HCT116 (cell line): ENCODE results near the gene ETFA.

Experiments
- ATF3 ChIP-seq: IDR thresholded peaks from 2 replicates; pipeline ENCODE4 v1.6.1; 2012
- CBX3 ChIP-seq: IDR thresholded peaks from 2 replicates; pipeline ENCODE4 v1.6.1; 2012; ENCODE audit warnings: low read depth
- ELF1 ChIP-seq: IDR thresholded peaks from 2 replicates; pipeline ENCODE4 v1.6.1; 2012; ENCODE audit warnings: low read depth, borderline replicate concordance
- EZH2 ChIP-seq: fragments of 200-600 bp; sonication (generic); IDR thresholded peaks from 2 replicates; pipeline ENCODE4 v1.6.1; 2017; ENCODE audit warnings: antibody characterized with exemption, mixed run types
- EZH2phosphoT487 ChIP-seq: fragments of 200-600 bp; IDR thresholded peaks from 2 replicates; pipeline ENCODE4 v1.6.1; 2018; ENCODE audit warnings: antibody characterized with exemption, borderline replicate concordance
- MAX ChIP-seq: IDR thresholded peaks from 2 replicates; pipeline ENCODE4 v1.6.1; 2012
- POLR2A ChIP-seq: IDR thresholded peaks from 2 replicates; pipeline ENCODE4 v1.7.0; 2011; ENCODE audit warnings: borderline replicate concordance; ENCODE audit not compliant: insufficient read depth, insufficient read length; ENCODE audit errors: extremely low read depth
- POLR2AphosphoS5 ChIP-seq: IDR thresholded peaks from 2 replicates; pipeline ENCODE4 v1.6.1; 2011; ENCODE audit warnings: mild to moderate bottlenecking, low read depth, low read length, moderate library complexity
- YY1 ChIP-seq: IDR thresholded peaks from 2 replicates; pipeline ENCODE4 v1.6.1; 2011; ENCODE audit warnings: low read length, low read depth, moderate library complexity, mild to moderate bottlenecking; ENCODE audit not compliant: insufficient replicate concordance; ENCODE audit errors: extremely low read depth
- TF ChIP-seq, protein P1 (sequence below), 3 experiments: fragments of 200-600 bp in 1 of 3; sonication (generic) in 1 of 3; IDR thresholded peaks in 2 of 3; conservative IDR thresholded peaks in 1 of 3; 2 replicates each; pipeline ENCODE4 v1.5.1; 2012 to 2017; ENCODE audit warnings: low read depth in 2 of 3, low read length in 2 of 3, antibody characterized with exemption in 1 of 3, borderline replicate concordance in 1 of 3, control low read depth in 1 of 3, mild to moderate bottlenecking in 1 of 3, mixed read lengths in 1 of 3, mixed run types in 1 of 3, moderate library complexity in 1 of 3; ENCODE audit not compliant: insufficient read depth in 1 of 3

DNA sequence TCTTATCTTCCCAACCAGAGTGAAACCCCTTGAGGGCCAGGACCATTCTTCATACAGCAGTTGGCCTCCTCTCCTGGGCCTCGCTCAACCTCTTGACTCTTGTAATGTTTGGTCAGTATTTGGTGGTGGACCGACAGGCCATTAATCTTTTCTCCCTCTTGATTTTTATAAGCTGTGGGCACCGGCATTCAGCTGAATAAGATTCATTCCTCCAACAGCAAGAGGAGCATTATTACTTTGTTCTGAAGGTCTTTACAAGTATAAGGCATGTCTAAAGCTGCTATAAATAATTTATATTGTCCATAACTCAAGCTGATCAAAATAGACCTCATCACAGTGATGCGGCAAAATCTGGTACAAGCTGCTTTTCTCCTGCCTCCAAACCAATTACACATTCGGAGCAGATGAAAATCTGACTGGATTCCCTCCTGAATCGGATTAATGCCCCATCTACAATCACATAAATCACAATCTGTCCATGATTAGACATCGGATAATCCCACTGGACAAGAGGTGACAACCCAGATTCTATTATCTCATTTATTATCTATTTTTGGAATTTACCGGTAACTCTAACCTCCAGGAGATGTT is 16.9 kb upstream of the ETFA start:
- TF ChIP-seq POLR2AphosphoS5 (no peak), POLR2A (no peak), ATF3 (no peak), ELF1 (no peak), YY1 (no peak), CBX3 (no peak), EZH2 (no peak), MAX (no peak), EZH2phosphoT487 (no peak)
- TF ChIP-seq, protein P1, sequence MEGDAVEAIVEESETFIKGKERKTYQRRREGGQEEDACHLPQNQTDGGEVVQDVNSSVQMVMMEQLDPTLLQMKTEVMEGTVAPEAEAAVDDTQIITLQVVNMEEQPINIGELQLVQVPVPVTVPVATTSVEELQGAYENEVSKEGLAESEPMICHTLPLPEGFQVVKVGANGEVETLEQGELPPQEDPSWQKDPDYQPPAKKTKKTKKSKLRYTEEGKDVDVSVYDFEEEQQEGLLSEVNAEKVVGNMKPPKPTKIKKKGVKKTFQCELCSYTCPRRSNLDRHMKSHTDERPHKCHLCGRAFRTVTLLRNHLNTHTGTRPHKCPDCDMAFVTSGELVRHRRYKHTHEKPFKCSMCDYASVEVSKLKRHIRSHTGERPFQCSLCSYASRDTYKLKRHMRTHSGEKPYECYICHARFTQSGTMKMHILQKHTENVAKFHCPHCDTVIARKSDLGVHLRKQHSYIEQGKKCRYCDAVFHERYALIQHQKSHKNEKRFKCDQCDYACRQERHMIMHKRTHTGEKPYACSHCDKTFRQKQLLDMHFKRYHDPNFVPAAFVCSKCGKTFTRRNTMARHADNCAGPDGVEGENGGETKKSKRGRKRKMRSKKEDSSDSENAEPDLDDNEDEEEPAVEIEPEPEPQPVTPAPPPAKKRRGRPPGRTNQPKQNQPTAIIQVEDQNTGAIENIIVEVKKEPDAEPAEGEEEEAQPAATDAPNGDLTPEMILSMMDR (IDR thresholded peaks at IDR 0.05 in 2 of 3, conservative IDR thresholded peaks at IDR 0.05 in 1 of 3; ENCODE audit: borderline replicate concordance in 1 of 3, insufficient read depth in 1 of 3, low read depth in 2 of 3, low read length in 2 of 3), result no peak
